H1 (cell line): ENCODE data around the gene UBE2V1. TPM values are rescaled to one million over a fixed set of nuclear protein-coding genes. Genes with fewer than 3 reads are reported as not detected.

ENCODE experiments used
- polyA plus RNA-seq, 7 experiments: library from polyadenylated mRNA; depleted of rRNA in 3 of 7; stranded (reverse) in 5 of 7; unstranded in 2 of 7; fragments of >200 nt in 5 of 7; fragments of 200-250 nt in 2 of 7; gene quantifications; 1 replicate in 5 of 7; 2 replicates in 1 of 7; 4 replicates in 1 of 7; pipeline versions ENCODE4 v1.2.1 to v1.2.3, GENCODE V29; 2011 to 2013; ENCODE audit warnings: missing spikeins in 2 of 7, mixed read lengths in 2 of 7
- total RNA-seq: library from RNA; stranded (reverse); fragmentation: NEBNext Ultra II Directional; extraction: Animal tissue kit (Norgen Biotek cat#: 25700); gene quantifications from 2 replicates; pipeline ENCODE4 v1.2.1, GENCODE V29; 2021
- TF ChIP-seq, protein P1 (sequence below): IDR thresholded peaks from 2 replicates; pipeline ENCODE4 v1.6.1; 2012; ENCODE audit warnings: inconsistent platforms
- TF ChIP-seq, protein P2 (sequence below): IDR thresholded peaks from 2 replicates; pipeline ENCODE4 v1.6.1; 2012; ENCODE audit warnings: inconsistent platforms

Gene UBE2V1
- total and polyA plus RNA-seq, 2 of the 8 experiments (the other 6 are each of a cell fraction or from before 2014, with no cell fraction given): 141 to 184 TPM

DNA sequence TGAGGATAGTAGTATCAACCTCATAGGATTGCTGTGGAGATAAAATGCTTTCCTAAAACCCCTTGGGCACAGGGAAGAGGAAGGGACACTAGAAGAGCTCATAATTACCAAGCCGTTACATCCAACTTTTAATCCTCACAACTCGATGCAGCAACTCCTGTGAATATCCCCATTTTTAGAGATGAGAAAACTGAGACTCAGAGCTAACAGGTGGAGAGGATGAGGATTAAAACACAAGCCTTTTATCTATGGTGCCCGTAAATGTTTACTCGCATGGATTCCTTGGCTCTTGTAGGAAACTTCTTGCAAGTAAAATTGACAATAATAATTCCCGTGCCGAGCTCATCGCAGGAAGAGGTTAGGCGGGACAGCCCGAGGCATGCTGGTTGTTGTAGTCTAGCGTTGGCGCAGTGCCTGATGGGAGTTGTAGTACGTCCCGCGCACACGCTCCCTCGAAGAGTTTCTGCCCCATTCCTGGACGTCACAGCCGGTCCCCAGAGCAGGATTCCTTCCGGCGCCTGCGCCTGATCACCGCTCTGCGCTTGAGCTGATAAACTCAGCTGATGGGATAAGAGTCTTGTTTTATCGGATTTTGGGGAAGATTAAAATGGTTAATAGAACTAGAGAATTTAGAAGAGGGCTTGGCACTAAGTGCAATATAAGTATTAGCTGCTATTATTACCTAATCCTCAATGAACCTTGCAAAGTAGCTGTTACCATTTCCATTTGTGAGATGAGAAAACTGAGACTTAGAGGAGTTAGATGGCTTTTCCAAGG, 2.8 kb upstream of the UBE2V1 start (continued):
- TF ChIP-seq, protein P1, sequence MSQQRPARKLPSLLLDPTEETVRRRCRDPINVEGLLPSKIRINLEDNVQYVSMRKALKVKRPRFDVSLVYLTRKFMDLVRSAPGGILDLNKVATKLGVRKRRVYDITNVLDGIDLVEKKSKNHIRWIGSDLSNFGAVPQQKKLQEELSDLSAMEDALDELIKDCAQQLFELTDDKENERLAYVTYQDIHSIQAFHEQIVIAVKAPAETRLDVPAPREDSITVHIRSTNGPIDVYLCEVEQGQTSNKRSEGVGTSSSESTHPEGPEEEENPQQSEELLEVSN: no peak
- TF ChIP-seq, protein P2, sequence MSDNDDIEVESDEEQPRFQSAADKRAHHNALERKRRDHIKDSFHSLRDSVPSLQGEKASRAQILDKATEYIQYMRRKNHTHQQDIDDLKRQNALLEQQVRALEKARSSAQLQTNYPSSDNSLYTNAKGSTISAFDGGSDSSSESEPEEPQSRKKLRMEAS: peak; percentile 80
- TF ChIP-seq, all 59 proteins: peak for 12
